Astrocyte of the hippocampus (primary cell): ENCODE results near the gene GRIA2.

Experiments used
- DNase-seq: peaks from one replicate; pipeline ENCODE4 v3.0.0; 2011; ENCODE audit warnings: low read depth, low spot score

GRIA2 gene

DNA sequence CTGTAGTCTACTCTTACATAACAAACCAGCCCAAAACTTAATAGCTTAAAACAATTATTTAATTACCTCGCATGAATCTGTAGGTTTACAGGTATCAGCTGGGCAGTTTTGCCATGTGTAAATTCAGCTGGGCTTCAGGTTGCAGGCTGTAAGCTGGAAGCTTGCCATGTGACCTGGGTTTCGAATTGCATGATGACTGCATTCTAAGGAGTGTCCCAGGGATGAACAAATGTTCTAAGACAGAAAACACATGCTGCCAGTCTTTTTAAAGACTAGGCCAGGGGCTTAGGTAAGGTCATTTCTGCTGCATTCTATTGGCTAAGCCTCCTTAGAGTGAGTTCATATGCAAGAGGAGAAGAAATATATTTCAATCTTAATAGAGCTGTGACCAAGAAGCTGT is 44.8 kb downstream of the GRIA2 start:
- peak; percentile 25 for DNase-seq

DNA sequence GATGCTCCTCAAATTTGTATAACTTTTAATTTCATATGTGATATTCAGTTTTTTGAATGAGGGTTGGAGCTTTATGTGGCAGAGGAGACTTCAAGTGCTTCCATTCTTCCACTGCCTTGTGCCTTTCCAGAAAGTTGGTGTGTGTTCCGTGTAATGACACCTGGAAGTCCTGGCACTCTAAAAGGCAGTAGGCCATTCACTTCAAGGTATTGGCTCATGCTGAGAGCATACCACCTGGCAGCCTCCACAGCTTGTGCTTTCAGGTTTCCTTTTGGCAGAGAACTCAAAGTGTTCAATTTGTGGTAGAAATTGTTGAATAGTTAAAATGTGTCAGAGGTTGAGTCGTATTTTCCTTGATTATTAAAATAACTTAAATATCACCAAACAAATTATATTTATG is 49.6 kb downstream of the GRIA2 start:
- peak; percentile 10 for DNase-seq

DNA sequence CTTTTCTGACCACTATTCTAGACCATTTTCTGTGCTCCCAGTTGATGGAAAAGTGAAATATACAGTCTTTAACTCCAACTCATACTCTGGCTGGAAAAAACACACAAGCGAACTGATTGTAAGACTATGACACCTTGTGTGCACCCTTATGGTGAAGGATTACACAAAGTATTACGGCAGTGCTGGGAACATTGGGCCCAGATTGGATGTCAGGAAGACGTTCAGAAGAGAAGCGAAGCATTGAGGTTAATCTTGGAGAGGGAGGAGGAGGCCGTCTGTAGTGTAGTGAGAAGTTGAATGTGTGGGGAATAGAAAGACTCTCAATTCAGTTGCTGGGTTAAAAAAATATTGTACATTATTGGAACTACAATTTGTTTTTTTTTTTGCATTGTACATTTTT is 50.0 kb downstream of the GRIA2 start:
- DNase-seq, result peak; percentile 2

DNA sequence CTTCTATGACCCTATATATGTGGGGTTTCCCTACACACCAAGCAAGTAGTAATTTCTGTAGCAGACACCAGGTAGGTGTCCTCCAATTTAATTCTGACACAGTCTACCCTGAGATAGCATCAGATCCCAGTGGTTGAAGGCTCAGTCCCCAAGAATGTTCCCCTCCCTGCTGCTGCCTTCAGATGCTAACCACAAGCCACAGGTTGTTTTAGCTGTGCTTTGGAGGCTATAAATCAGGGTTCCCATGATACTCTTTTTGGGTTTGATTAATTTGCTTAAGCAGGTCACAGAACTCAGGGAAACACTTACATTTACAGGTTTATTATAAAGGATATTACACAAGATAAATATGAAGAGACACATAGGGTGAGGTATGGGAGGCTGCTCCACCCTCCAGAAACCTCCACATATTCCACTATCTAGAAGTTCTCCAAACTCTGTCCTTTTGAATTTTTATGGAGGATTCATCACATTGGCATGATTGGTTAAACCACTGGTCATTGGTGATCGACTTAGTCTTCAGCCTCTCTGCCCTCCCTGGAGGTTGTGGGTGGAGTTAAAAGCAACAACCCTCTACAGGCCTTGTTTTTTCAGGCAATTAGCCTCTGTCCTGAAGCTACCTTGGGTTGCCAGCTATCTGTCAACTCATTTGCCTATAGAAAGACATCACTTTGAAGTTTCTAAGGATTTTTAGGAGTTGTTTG is 50.8 kb downstream of the GRIA2 start:
- DNase-seq, result peak; percentile 79

DNA sequence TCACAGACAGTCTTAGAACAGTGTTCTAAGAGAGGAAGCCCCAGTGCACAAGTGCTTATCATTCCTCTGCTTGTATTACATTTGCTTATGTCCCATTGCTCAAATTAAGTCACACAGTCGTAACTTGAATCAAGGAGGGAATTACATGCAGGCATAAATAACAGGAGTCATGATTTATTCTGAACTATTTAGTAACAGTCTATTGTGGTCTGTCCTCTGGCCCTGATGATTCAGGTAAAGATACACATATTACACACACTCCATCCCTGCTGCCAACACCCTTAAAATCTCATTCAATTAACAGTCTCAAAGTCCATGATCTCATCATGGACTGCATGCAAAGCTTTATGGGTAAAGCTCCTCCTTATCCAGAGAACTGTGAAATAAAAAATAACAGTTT is 60.1 kb downstream of the GRIA2 start:
- peak; percentile 6 for DNase-seq

DNA sequence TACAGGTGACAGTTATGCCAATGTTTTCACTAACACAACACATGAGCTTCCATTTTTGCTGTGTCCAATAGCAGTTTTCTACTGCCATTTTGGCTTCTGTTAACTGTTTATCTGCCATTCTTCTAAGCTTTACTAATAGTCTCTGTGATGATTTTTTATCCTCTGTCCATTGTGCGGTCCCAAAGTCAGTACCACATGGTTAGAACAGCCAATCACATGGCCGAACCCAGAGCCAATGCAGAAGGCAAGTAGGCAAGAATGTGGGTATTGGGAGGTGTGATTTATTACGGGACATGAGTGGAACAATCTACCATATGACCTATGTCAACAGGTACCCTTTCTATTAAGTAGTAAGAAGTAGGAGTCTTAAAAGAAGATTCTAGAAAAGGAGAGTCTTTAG is 61.5 kb downstream of the GRIA2 start:
- DNase-seq, result no peak

DNA sequence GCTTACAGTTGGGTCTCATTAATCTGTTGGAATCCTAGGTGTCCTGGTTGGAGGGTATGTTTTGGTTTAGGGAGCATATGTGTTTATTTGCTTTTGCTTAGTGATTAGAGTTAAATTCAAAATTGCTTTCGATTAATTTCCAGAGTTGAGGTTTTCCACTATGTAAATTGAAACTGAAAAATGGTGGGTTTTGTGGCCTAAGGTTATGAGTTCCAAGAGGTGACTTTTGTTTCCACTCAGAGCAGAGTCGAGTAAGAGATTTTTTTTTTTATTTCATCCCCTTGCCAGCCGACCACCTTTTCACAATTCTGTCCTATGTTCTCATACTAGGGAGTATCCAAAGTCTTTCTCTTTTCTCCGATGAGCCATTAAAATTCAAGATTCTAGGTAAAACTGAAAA is 66.9 kb downstream of the GRIA2 start:
- no peak for DNase-seq

DNA sequence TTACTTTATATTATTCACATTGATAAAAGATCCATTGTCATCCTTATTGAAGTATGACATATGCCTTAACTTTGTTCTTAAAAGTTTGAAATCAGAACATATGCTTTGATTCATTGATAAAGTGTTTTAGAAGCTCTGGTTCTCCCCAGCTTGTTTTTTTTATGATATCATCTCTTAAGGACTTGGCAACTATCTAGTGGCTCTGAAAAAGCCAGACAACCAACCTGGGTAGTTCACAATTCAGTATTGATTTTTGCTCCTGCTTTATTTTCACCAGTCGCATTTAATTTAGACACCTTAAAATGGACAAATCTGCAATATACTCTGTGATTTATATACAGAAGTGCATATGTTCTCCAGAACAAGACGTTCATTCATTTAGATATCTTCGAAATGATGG is 70.1 kb downstream of the GRIA2 start:
- DNase-seq, result no peak

DNA sequence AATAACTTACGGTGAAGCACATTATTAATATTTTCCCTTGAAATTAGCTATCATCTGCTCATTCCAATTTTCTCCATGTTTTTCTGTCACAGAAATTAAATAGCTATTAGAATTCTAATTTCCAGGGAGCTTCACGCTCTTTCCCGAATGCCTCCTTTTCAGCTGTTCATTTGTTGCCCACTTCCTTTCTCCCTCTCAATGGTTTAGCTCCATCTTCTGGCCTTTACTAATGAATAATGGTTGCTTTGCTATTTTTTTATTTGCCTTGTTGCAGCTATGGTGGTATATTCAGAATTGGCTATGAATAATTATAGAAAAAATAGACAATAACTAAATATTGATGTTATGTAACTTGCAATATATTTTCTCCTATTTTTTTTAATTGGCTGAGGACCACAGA is 70.5 kb downstream of the GRIA2 start:
- DNase-seq, result no peak

DNA sequence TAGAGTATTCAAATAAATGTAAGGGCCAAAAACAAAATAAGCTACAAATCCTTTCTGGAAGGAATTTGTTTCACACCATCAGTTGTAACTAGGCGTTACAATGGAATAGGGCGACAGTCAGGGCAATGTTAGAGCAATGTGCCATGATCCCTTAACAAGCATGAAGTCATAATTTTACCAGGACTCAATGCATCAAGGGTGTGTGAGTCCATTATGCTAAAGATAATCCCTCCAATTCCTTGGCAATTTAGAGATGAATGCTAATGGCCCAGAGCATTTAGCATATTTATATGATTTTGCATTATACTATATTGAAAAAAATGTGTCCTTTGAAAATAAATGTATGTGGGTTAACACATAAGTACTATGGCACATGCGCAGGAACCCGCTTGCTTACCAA is 73.1 kb downstream of the GRIA2 start:
- DNase-seq, result no peak

DNA sequence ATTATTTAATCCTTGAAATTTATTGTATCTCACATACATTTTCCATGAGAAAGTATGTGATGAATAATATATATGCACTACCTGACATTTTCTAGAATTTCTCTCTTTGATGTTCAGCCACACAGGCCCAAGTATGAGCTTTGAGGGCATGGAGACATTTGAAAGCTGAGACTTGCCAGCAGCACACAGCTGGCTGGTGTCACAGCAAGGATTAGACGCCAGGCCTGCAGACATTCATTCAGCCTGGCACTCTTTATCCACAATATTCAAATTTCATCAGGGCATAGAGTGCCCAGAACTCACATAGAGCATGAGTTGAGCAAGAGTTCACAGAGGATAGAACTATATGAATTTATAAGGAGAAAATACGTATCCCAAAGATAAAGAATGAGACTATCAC is 74.0 kb downstream of the GRIA2 start:
- no peak for DNase-seq

DNA sequence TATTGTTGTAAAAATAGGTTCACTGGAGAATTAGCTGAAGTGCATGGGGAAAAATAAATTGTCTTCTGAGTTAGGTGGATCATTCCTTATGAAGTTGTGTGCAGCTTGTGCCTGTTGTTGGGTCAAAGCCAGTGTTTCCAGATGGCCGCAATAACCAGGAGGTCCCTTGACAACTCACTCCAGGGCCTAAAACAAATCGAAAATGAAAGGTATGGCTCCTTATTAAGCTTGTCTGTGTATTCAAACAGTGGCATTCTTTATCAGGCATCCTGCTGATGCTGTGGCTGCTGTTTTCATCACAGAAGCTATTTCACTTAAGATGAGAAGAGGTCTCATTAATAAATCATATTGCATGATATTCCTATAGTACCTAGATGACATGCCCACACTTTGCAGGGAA is 80.2 kb downstream of the GRIA2 start:
- DNase-seq, result no peak

DNA sequence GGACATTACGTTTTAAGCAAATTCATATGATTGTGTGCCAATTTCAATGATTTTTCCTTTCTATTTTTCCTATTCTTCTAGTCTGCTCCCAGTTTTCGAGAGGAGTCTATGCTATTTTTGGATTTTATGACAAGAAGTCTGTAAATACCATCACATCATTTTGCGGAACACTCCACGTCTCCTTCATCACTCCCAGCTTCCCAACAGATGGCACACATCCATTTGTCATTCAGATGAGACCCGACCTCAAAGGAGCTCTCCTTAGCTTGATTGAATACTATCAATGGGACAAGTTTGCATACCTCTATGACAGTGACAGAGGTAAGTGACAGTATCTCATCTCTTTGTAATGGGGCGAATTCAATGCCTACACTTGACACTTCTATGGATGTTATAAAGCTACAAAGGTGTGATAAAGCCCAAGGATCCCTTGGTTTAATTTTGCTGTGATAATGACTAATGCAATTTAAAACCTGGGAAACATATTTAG is 83.0 kb downstream of the GRIA2 start:
- no peak for DNase-seq

DNA sequence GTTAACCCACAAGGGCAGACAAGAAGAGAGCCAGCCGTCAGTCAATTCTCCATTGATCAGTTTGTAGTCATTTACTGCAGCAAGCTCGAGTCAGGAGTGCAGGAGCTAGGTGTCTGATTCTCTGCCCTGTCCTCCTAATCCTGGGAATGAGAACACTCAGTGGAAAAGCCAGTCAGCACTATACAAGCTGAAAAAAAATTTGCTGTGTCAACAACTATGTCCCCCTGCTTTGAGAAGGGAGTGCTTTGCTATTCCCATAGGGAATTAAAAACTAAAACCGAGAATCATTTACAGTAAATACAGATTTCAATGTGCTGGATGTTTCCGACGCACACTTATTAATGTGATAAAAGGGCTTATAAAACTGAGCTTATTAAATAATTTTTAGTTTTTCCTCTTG is 84.2 kb downstream of the GRIA2 start:
- DNase-seq, result no peak

DNA sequence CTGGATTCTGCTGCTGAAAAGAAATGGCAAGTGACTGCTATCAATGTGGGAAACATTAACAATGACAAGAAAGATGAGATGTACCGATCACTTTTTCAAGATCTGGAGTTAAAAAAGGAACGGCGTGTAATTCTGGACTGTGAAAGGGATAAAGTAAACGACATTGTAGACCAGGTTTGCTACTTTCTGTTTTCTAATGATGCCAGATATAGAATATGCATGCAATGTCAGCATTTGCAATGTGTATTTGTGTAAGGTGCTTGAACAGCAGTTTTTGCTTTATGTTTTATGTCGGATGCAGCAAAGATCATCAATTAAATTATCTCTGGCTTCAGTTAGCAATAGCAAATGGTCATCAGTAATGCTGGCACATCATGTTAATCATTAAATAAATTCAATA is 92.2 kb downstream of the GRIA2 start:
- no peak for DNase-seq

DNA sequence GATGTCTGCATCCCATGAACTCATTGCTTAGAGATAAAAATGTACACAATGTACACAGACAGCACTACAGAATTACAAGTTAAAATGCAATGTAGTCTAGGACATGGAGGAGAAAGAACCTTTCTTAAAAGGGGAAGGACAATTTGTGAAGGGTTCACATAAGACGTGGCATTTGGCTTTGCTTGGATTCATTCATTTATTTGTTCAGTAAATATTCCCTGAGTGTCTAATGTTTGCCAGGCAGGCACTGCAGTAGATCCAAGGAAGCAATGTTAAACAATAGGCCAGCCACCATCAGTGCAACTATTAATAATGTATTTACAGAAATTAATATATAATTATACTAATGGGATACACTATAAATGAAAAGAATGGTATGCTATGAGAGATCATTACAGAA is 94.4 kb downstream of the GRIA2 start:
- DNase-seq, result no peak

DNA sequence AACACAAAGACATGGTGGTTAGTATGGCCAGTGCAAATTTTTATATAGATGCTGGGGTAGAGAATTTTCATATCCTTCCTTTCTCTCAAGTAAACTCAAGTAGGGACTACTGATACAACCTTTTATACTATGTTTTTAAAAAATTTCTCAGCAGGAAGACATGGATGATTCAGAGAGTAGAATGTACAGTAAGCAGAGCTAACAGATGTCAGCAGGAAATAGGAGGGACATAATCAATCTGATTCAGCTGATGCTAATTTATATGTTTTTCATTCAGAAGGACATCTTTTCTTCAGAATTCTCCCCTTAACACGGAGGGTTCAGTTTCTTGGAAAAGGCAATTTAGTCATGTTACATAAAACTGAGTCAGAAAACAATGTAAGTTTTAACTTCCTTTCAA is 95.4 kb downstream of the GRIA2 start:
- DNase-seq, result no peak

DNA sequence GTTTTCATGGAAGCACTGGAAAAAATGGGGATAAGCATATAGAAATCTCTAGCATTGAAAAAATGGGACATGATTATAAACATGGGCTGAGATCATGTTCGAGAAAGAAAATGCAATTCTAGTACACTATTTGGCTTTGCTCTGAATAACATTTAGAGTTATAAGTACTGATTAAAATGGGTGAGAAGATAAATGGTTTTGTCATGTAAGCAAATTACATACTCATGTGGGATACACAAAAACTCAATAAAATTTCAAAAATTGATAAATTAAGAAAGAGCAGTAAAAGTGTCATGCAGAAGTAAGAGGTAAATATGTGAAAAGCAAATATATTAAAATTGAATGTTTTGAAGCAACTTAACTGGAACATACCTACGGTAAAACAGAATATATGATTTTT is 99.6 kb downstream of the GRIA2 start:
- no peak for DNase-seq

DNA sequence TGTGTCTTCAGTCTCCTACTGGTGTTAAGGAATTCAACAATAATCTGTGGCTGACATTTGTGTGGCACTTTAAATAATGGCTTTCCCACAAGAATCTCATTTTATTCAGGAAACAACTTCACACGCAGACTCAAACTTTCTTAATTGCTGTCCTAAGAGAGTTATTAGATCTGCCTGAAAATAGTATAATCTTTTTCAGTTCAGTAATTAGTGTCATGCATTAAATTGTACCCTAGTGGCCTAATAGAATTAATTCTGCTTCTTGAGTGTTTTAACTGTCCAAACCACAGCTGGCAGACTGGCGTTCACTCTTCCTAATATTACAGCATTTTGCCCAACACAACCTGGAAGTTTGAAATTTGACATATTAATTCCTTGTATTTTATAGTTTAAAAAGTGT is 107.1 kb downstream of the GRIA2 start:
- DNase-seq, result peak; percentile 18

DNA sequence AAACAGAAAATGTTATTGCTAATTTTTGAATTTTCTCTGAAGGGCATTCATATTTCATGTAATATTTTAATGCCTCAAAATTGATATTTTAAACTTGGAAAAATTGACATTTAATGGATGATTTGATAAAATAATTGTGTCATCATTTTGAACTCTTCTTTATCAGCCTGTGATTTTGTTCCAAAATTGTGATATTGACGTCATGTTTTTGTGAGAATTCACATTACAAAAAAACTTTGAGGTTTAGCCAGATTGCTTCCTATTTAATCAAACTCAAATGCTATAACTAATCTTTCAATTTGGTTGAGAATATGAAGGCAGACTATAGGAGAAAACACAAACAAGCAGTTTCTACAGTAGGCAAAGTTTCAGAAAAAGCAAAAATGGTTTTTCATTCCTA is 137.4 kb downstream of the GRIA2 start:
- DNase-seq, result no peak

DNA sequence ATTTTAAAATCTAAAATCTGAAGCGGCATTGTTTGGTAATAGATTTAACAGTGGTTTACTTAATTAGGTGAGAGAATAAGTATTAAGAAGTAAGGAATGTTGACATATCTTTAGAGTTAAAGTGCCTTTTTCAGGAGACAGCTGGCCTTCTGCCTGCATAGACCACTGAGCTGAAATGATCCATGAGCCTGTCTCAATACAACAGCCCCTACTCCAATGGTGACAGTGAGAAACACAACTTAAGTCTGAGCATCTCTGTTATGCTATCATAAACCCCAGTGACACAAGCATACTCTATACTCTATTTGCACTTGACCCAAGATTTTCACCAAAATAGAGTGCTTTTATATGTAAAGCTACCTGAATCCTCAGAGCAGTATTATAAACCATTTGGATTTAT is 137.9 kb downstream of the GRIA2 start:
- DNase-seq, result no peak

DNA sequence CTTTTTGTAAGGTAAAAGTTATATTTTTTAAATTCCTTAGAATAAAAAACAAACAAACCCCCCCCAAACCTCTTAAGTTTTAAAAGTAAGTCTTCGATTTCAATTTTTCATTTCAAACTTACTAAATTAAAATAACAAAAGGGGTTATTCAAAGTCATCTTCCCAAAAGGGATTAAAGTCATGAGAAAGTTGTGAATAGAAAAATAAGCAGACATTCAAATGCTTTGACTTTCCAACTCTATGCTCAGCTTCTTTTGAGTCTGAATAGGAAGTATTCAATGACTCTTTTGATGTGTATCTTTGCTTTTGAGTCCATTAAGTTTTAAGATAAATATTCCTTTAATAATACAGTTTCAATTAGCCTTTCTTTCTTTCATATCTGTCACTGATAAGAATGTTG is 138.3 kb downstream of the GRIA2 start:
- no peak for DNase-seq

DNA sequence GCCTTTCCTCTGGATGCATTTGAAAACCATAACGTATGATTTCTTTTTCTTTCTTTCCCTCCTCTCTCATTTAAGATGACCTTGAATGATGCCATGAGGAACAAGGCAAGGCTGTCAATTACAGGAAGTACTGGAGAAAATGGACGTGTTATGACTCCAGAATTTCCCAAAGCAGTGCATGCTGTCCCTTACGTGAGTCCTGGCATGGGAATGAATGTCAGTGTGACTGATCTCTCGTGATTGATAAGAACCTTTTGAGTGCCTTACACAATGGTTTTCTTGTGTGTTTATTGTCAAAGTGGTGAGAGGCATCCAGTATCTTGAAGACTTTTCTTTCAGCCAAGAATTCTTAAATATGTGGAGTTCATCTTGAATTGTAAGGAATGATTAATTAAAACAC is 142.8 kb downstream of the GRIA2 start:
- no peak for DNase-seq

DNA sequence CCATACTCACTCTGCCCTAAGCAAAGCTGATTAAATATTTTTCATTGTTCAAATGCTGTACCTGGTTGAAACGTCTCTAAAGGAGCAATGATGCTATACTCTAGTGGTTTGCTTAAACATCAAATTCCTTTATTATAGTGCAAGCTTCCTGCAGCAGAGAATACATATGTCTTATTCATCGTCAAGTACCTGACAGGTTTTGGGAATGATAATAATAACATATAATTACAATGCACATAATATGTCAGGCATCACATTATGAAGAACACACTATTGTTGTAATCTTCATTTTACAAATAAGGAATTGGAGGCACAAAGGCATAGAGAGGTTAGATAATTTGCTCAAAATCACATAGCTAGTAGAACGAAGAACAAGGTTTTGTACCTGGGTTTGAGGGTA is 151.6 kb downstream of the GRIA2 start:
- DNase-seq, result no peak
